Tibial nerve (tissue), 3 donors: Measurements from ENCODE around the gene TASL.

Experiments
- POLR2A ChIP-seq, 2 donors: fragments of 450-650 bp; IDR thresholded peaks; one replicate each; pipeline ENCODE4 v1.6.1; 2017; ENCODE audit warnings: antibody characterized with exemption in 2 of 2, mild to moderate bottlenecking in 2 of 2, moderate library complexity in 2 of 2
- TF ChIP-seq, protein P1 (sequence below), 5 experiments: fragments of 200-600 bp in 3 of 5; fragments of 450-650 bp in 2 of 5; sonication (generic) in 3 of 5; IDR thresholded peaks; one replicate each; pipeline ENCODE4 v1.5.1; 2016 to 2019; ENCODE audit warnings: antibody characterized with exemption in 5 of 5, mild to moderate bottlenecking in 3 of 5, moderate library complexity in 2 of 5

DNA sequence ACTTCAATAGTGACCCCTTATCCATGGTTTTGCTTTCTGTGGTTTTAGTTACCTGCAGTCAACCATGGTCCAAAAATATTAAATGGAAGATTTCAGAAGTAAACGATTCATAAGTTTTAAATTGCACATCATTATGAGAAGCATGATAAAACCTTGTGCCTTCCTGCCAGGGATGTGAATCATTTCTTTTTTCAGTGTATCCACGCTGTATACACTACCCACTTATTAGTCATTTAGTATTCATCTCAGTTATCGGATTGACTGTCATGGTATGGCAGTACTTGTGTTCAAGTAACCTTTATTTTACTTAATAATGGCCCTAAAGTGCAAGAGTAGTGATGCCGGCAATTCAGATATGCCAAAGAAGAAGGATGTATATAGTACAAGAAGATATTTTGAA is 37.7 kb upstream of the TASL start:
- TF ChIP-seq, protein P1, sequence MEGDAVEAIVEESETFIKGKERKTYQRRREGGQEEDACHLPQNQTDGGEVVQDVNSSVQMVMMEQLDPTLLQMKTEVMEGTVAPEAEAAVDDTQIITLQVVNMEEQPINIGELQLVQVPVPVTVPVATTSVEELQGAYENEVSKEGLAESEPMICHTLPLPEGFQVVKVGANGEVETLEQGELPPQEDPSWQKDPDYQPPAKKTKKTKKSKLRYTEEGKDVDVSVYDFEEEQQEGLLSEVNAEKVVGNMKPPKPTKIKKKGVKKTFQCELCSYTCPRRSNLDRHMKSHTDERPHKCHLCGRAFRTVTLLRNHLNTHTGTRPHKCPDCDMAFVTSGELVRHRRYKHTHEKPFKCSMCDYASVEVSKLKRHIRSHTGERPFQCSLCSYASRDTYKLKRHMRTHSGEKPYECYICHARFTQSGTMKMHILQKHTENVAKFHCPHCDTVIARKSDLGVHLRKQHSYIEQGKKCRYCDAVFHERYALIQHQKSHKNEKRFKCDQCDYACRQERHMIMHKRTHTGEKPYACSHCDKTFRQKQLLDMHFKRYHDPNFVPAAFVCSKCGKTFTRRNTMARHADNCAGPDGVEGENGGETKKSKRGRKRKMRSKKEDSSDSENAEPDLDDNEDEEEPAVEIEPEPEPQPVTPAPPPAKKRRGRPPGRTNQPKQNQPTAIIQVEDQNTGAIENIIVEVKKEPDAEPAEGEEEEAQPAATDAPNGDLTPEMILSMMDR (IDR thresholded peaks at IDR 0.05) = no peak
- no peak for TF ChIP-seq POLR2A (IDR thresholded peaks at IDR 0.05)
